H1 (cell line): ENCODE results near the gene PBX3. TPM values are rescaled to one million over a fixed set of nuclear protein-coding genes. Genes with fewer than 3 reads are reported as not detected.

Experiments
- CTCF ChIA-PET: fragments of 300-600 bp; sonication (Branson Sonifier 250); formaldehyde crosslinking; loops from one replicate; lab custom pipeline; 2021; ENCODE audit not compliant: partially characterized antibody; lab: Charles Lee
- POLR2A ChIA-PET: fragments of 300-600 bp; sonication (Branson Sonifier 250); formaldehyde crosslinking; loops from one replicate; lab custom pipeline; 2021; ENCODE audit warnings: inconsistent platforms; ENCODE audit not compliant: partially characterized antibody; lab: Charles Lee
- DNase-seq, 2 experiments: peaks; one replicate each; pipeline versions ENCODE4 v3.0.0 to v3.0.0-alpha.2; 2010 to 2022; ENCODE audit warnings: low spot score in 2 of 2, low read depth in 1 of 2, mixed read lengths in 1 of 2
- FAIRE-seq: peaks from 2 replicates; lab custom pipeline; 2011; peaks lifted over from hg19 to GRCh38; lab: Jason Lieb, UNC
- H2AFZ ChIP-seq: 2 replicates; pipeline ENCODE4 v1.8.1; 2012; ENCODE audit warnings: low read length, inconsistent platforms
- H2AK5ac ChIP-seq: 2 replicates; pipeline ENCODE4 v1.6.1; 2013; ENCODE audit warnings: low read depth, low read length
- H2BK120ac ChIP-seq: replicated peaks from 2 replicates; pipeline ENCODE3; 2013; ENCODE audit warnings: low read depth, low read length, inconsistent platforms
- H2BK12ac ChIP-seq: 2 replicates; pipeline ENCODE4 v1.6.1; 2013; ENCODE audit warnings: low read depth, low read length
- H2BK15ac ChIP-seq: 2 replicates; pipeline ENCODE4 v1.6.1; 2013; ENCODE audit warnings: low read length
- H2BK20ac ChIP-seq: 2 replicates; pipeline ENCODE4 v1.6.1; 2013; ENCODE audit warnings: low read length
- H2BK5ac ChIP-seq: 2 replicates; pipeline ENCODE4 v1.6.1; 2013; ENCODE audit warnings: low read depth, low read length
- H3K14ac ChIP-seq: 2 replicates; pipeline ENCODE4 v1.6.1; 2013; ENCODE audit warnings: inconsistent platforms; ENCODE audit not compliant: insufficient read length
- H3K18ac ChIP-seq: 2 replicates; pipeline ENCODE4 v1.6.1; 2013; ENCODE audit warnings: low read length; ENCODE audit errors: extremely low read depth
- H3K23ac ChIP-seq: 2 replicates; pipeline ENCODE4 v1.6.1; 2013; ENCODE audit warnings: inconsistent platforms; ENCODE audit not compliant: insufficient read length
- H3K23me2 ChIP-seq: 2 replicates; pipeline ENCODE4 v1.6.1; 2013; ENCODE audit warnings: low read depth, low read length
- H3K27ac ChIP-seq: 2 replicates; pipeline ENCODE4 v1.6.1; 2011; ENCODE audit warnings: low read depth, low read length, inconsistent platforms
- H3K27me3 ChIP-seq, 4 experiments: replicated peaks in 1 of 4; 1 replicate in 1 of 4; 2 replicates in 3 of 4; pipeline versions ENCODE4 v1.6.1 to v1.8.1; 2011 to 2013; ENCODE audit warnings: low read length in 3 of 4, mild to moderate bottlenecking in 3 of 4, inconsistent platforms in 2 of 4, mixed read lengths in 2 of 4, moderate library complexity in 1 of 4; ENCODE audit not compliant: control insufficient read depth in 3 of 4, insufficient read depth in 3 of 4; ENCODE audit errors: extremely low read depth in 1 of 4
- H3K36me3 ChIP-seq, 4 experiments: 2 replicates each; pipeline versions ENCODE4 v1.6.1 to v1.8.1; 2011 to 2013; ENCODE audit warnings: mild to moderate bottlenecking in 4 of 4, low read length in 3 of 4, moderate library complexity in 2 of 4, control low read depth in 1 of 4, inconsistent platforms in 1 of 4; ENCODE audit not compliant: insufficient read depth in 4 of 4, control insufficient read depth in 2 of 4
- H3K4ac ChIP-seq: replicated peaks from 2 replicates; pipeline ENCODE3; 2013; ENCODE audit warnings: low read length, low read depth, mixed read lengths, inconsistent platforms; ENCODE audit not compliant: insufficient read length
- H3K4me1 ChIP-seq, 4 experiments: replicated peaks in 1 of 4; 1 replicate in 1 of 4; 2 replicates in 3 of 4; pipeline versions ENCODE4 v1.6.1 to v1.8.1; 2011 to 2013; ENCODE audit warnings: low read length in 3 of 4, inconsistent platforms in 2 of 4, mixed read lengths in 1 of 4; ENCODE audit not compliant: insufficient read depth in 4 of 4, control insufficient read depth in 3 of 4
- H3K4me2 ChIP-seq, 2 experiments: 2 replicates each; pipeline versions ENCODE4 v1.6.1 to v1.8.1; 2011 to 2013; ENCODE audit warnings: low read depth in 2 of 2, low read length in 2 of 2, control low read depth in 1 of 2, inconsistent platforms in 1 of 2, mild to moderate bottlenecking in 1 of 2; ENCODE audit not compliant: insufficient read depth in 1 of 2
- H3K4me3 ChIP-seq, 4 experiments: fragments of 200-600, 300-600 bp in 1 of 4; sonication (generic), shearing (Covaris generic), sonication (Bioruptor Twin) in 1 of 4; 2 replicates each; pipeline versions ENCODE4 v1.5.1 to v1.8.1; 2011 to 2016; ENCODE audit warnings: low read length in 4 of 4, low read depth in 3 of 4, control low read depth in 2 of 4, inconsistent platforms in 2 of 4, mild to moderate bottlenecking in 2 of 4, mixed read lengths in 1 of 4, moderate library complexity in 1 of 4; ENCODE audit not compliant: insufficient read depth in 2 of 4; ENCODE audit errors: extremely low read depth in 1 of 4
- H3K56ac ChIP-seq: replicated peaks from 2 replicates; pipeline ENCODE3; 2013; ENCODE audit warnings: low read depth, mild to moderate bottlenecking, mixed read lengths, low read length, inconsistent platforms; ENCODE audit not compliant: insufficient read length
- H3K79me1 ChIP-seq: 2 replicates; pipeline ENCODE4 v1.6.1; 2013; ENCODE audit warnings: low read depth, low read length, control low read depth
- H3K79me2 ChIP-seq, 2 experiments: 2 replicates each; pipeline versions ENCODE4 v1.6.1 to v1.8.1; 2012 to 2013; ENCODE audit warnings: low read length in 2 of 2, mild to moderate bottlenecking in 2 of 2, inconsistent platforms in 1 of 2; ENCODE audit not compliant: insufficient read depth in 2 of 2, control insufficient read depth in 1 of 2
- H3K9ac ChIP-seq, 4 experiments: replicated peaks in 1 of 4; 1 replicate in 1 of 4; 2 replicates in 3 of 4; pipeline versions ENCODE4 v1.6.1 to v1.8.1; 2011 to 2013; ENCODE audit warnings: low read depth in 3 of 4, low read length in 3 of 4, control low read depth in 2 of 4, mild to moderate bottlenecking in 2 of 4, moderate library complexity in 2 of 4, inconsistent platforms in 1 of 4; ENCODE audit errors: extremely low read depth in 1 of 4
- H3K9me3 ChIP-seq, 2 experiments: 2 replicates each; pipeline versions ENCODE4 v1.6.1 to v1.8.1; 2012 to 2013; ENCODE audit warnings: mild to moderate bottlenecking in 2 of 2, moderate library complexity in 2 of 2, control low read depth in 1 of 2, inconsistent platforms in 1 of 2, low read depth in 1 of 2, low read length in 1 of 2, mixed read lengths in 1 of 2; ENCODE audit not compliant: insufficient read depth in 2 of 2
- H4K20me1 ChIP-seq, 2 experiments: replicated peaks in 1 of 2; 2 replicates each; pipeline versions ENCODE3 to v1.8.1; 2011 to 2013; ENCODE audit warnings: inconsistent platforms in 2 of 2, low read length in 2 of 2, mild to moderate bottlenecking in 1 of 2; ENCODE audit not compliant: insufficient read depth in 2 of 2, control insufficient read depth in 1 of 2
- H4K5ac ChIP-seq: 2 replicates; pipeline ENCODE4 v1.6.1; 2013; ENCODE audit warnings: low read length, low read depth, mixed read lengths, inconsistent platforms; ENCODE audit not compliant: insufficient read length
- H4K8ac ChIP-seq: 2 replicates; pipeline ENCODE4 v1.8.0; 2013; ENCODE audit warnings: mild to moderate bottlenecking, moderate library complexity, low read length, inconsistent platforms; ENCODE audit not compliant: insufficient read depth; ENCODE audit errors: extremely low read depth
- H4K91ac ChIP-seq: replicated peaks from 2 replicates; pipeline ENCODE3; 2013; ENCODE audit warnings: low read length, mixed read lengths, inconsistent platforms; ENCODE audit not compliant: insufficient read length
- ATF2 ChIP-seq: IDR thresholded peaks from 2 replicates; pipeline ENCODE4 v1.6.1; 2012; ENCODE audit warnings: low read length, inconsistent platforms
- BCL11A ChIP-seq, 2 experiments: IDR thresholded peaks; one replicate each; pipeline ENCODE4 v1.6.1; 2011; ENCODE audit warnings: low read depth in 2 of 2, low read length in 2 of 2, mild to moderate bottlenecking in 2 of 2
- BRCA1 ChIP-seq: IDR thresholded peaks from 2 replicates; pipeline ENCODE4 v1.6.1; 2012; ENCODE audit warnings: low read depth, low read length, improper control_type of control experiment
- CREB1 ChIP-seq: IDR thresholded peaks from 2 replicates; pipeline ENCODE4 v1.6.1; 2012; ENCODE audit warnings: inconsistent platforms
- EZH2 ChIP-seq: fragments of 200-600 bp; sonication (generic); IDR thresholded peaks from 2 replicates; pipeline ENCODE4 v1.7.1; 2012; ENCODE audit warnings: low read depth, mild to moderate bottlenecking, moderate library complexity, low read length, inconsistent platforms; ENCODE audit not compliant: severe bottlenecking
- SIN3A ChIP-seq, 2 experiments: IDR thresholded peaks in 1 of 2; conservative IDR thresholded peaks in 1 of 2; 2 replicates each; pipeline ENCODE4 v1.6.1; 2011 to 2012; ENCODE audit warnings: low read length in 2 of 2, improper control_type of control experiment in 1 of 2, low read depth in 1 of 2, mild to moderate bottlenecking in 1 of 2
- ZNF274 ChIP-seq: IDR thresholded peaks from 2 replicates; pipeline ENCODE4 v1.7.0; 2012; ENCODE audit warnings: low read length, borderline replicate concordance; ENCODE audit errors: extremely low read depth
- WGBS, 2 experiments: shearing (Covaris generic) in 1 of 2; methylation state at CpG; one replicate each; pipeline versions ENCODE4 v1.1.6 to v1.1.7; 2013 to 2015; ENCODE audit warnings: low lambda C conversion rate in 2 of 2, mixed read lengths in 2 of 2, inconsistent platforms in 1 of 2, low coverage in 1 of 2, missing lambda C conversion rate in 1 of 2; ENCODE audit not compliant: insufficient replicate concordance in 2 of 2, insufficient coverage in 1 of 2, insufficient read length in 1 of 2; ENCODE audit errors: extremely low coverage in 1 of 2, missing lambda C conversion rate in 1 of 2; 5-methylcytosine and 5-hydroxymethylcytosine counted together
- polyA plus RNA-seq, 7 experiments: library from polyadenylated mRNA; depleted of rRNA in 3 of 7; stranded (reverse) in 5 of 7; unstranded in 2 of 7; fragments of >200 nt in 5 of 7; fragments of 200-250 nt in 2 of 7; gene quantifications; 1 replicate in 5 of 7; 2 replicates in 1 of 7; 4 replicates in 1 of 7; pipeline versions ENCODE4 v1.2.1 to v1.2.3, GENCODE V29; 2011 to 2013; ENCODE audit warnings: missing spikeins in 2 of 7, mixed read lengths in 2 of 7
- total RNA-seq: library from RNA; stranded (reverse); fragmentation: NEBNext Ultra II Directional; extraction: Animal tissue kit (Norgen Biotek cat#: 25700); gene quantifications from 2 replicates; pipeline ENCODE4 v1.2.1, GENCODE V29; 2021

Gene PBX3
- total and polyA plus RNA-seq, 2 of the 8 experiments (the other 6 are each of a cell fraction or from before 2014, with no cell fraction given), result 22.7 to 44.3 TPM

- CTCF ChIA-PET, result interaction anchor here (0.5 to 1.3 kb wide), 4 partner anchors 11 to 464 kb away, joined by 3 read pairs; no protein-coding TSS in a partner anchor
- Histone ChIP-seq H2BK120ac (no peak overlapping the region), H3K4ac (no peak overlapping the region), H2AK5ac (no peak overlapping the region), H3K9ac (no peak overlapping the region), H3K56ac (no peak overlapping the region), H4K91ac (no peak overlapping the region), H3K9me3 (0 out of 4 replicates have a peak, but pooled peaks cover 0 to 6% of the 10 kb centered on the region in 2 experiments), H4K20me1 (peaks cover 0 to 3% of the 10 kb centered on the region in 2 experiments), H3K23me2 (peaks cover 7% of the 10 kb centered on the region; the same call in 1 of the 2 replicates), H3K27ac (no peak overlapping the region), H3K23ac (no peak overlapping the region), H2BK12ac (no peak overlapping the region), H3K79me2 (no peaks in the 10 kb centered on the region), H4K8ac (no peak overlapping the region), H3K4me3 (no peak overlapping the region), H3K79me1 (no peaks in the 10 kb centered on the region), H3K18ac (no peak overlapping the region), H3K27me3 (no peaks in the 10 kb centered on the region; a peak in 1 of 7 replicates), H3K4me2 (no peak overlapping the region), H2BK15ac (no peak overlapping the region), H3K14ac (no peak overlapping the region), H2BK5ac (no peak overlapping the region), H2BK20ac (no peak overlapping the region), H3K4me1 (no peaks in the 10 kb centered on the region), H2AFZ (no peak overlapping the region; the same call in 1 of the 2 replicates), H3K36me3 (no peaks in the 10 kb centered on the region), H4K5ac (no peak overlapping the region)
- no peak for FAIRE-seq
- POLR2A ChIA-PET, result interaction anchor here (0.5 kb wide), 1 partner anchor 12 kb away, joined by 3 read pairs; no protein-coding TSS in a partner anchor
- 84% methylated on average over 8 of the region's 8 CpGs; no CpG with 5 or more reads in 1 of the 2 experiments for WGBS, 2 experiments
- DNase-seq, result no peak
- TF ChIP-seq ZNF274 (no peak), SIN3A (conservative IDR thresholded peaks at IDR 0.05 in 1 of 2, IDR thresholded peaks at IDR 0.05 in 1 of 2; ENCODE audit: low read depth in 1 of 2, low read length in 2 of 2) (no peak), BRCA1 (no peak), EZH2 (no peak), CREB1 (no peak), ATF2 (no peak), BCL11A (IDR thresholded peaks at IDR 0.05; ENCODE audit: low read depth in 2 of 2, low read length in 2 of 2) (no peak)
Observed at GRCh38 chr9:125982798-125983406, 235.7 kb downstream of the PBX3 start.
